ENCODE results near the gene PPP1R14C. TPM values are rescaled to one million over a fixed set of nuclear protein-coding genes. Genes with fewer than 3 reads are reported as not detected.
"Not testable (repeated sequence)": the region's sequence is repeated elsewhere in the genome, so short reads cannot be mapped to it uniquely, and the experiment has no call there.

The PPP1R14C gene
- total RNA-seq, 1 experiment from 2014 or later = not detected

DNA sequence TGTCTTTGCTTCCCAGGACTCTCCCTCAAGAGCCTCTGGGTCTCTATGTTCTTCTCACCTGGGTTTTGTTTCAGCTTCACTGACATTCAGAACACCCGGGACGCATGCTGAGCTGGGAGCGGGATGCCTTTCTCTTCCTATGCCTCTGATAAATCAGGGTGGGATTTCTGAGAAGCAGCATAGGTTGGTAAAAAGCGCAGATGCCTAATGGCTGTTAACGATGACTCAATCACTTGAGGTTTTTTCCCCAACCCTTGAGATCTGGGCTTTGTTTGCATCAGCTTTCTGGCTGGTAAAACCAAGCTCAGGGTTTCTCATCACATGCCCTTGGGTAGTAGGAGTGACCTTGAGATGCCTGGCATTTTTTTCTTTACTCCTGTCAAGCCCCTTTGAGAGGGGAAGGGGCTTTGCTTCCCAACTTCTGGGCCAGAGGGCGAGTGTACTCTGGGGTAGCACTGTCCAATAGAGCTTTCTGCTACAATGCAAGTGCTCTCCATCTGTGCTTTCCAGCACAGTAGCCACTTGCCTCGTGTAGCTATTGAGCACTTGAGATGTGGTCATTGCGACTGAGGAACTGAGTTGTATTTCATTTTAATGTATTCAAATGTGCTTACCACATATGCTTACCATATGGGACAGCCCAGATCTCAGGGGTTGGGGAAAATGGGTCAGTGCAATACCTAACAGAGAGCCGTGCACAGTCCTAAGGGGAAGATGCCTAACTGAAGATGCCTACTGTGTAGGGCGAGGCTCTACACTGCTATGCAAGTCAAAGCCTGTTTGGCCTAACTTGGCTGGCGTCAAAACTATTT is 69.1 kb downstream of the PPP1R14C start:
- DNase-seq (ENCODE audit: extremely low read depth, low read depth) = no peak

DNA sequence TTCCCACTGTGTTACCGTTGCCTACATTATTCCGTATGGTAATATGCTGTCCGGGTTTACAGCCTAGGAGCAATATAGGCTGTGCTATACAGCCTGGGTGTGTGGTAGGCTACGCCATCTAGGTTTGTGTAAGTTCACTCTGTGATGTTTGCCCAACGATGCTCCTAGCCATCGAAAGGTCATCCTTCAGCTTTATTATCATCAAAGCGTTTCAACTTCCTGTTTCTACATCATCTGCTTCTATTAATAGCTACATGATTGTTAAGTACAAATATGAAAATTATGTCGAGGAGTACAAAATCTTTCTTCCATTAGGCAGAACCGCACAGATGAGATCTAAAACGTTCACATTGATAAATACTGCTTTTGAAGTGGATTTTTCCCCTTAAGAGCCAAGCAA is 69.9 kb downstream of the PPP1R14C start:
- DNase-seq (ENCODE audit: extremely low read depth, low read depth) = no peak

DNA sequence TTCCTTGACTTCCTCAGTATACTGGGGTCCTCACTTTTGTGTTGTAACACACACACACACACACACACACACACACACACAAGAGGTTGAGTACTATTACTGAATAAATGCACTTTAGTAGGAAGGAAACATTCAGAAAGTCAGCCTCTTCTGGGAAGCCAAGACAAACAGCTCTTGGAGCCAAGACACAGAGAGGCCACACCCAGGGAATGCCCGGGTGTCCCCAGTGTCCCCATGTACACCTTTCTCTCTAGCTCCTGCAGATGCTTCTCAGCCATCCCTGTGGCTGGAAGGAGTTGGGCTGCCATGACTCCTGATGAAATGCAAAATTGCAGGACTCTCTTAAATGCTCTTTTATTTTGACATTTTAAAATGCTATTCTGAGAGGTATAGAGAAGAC is 70.5 kb downstream of the PPP1R14C start:
- DNase-seq (ENCODE audit: extremely low read depth, low read depth) = no peak

DNA sequence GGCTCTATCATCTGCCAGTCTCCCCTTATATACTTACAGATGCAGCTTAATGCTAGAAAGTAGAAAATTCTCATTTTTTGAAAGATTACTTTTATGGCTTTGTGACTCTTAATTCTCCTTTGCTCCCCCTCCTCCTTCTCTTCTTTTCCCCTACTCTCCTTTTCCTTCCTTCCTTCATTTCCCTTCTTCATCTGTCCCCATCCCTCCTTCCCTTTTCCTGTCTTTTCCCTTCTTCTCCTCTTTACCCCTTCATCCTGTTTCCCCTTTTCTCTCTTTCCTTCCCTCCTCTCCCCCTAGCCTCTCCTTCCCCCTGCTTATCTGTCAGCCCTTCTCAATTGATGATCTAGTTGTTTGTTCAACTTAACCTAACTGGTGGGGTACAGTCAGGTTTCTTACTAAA is 71.5 kb downstream of the PPP1R14C start:
- no peak for DNase-seq (ENCODE audit: extremely low read depth, low read depth)

DNA sequence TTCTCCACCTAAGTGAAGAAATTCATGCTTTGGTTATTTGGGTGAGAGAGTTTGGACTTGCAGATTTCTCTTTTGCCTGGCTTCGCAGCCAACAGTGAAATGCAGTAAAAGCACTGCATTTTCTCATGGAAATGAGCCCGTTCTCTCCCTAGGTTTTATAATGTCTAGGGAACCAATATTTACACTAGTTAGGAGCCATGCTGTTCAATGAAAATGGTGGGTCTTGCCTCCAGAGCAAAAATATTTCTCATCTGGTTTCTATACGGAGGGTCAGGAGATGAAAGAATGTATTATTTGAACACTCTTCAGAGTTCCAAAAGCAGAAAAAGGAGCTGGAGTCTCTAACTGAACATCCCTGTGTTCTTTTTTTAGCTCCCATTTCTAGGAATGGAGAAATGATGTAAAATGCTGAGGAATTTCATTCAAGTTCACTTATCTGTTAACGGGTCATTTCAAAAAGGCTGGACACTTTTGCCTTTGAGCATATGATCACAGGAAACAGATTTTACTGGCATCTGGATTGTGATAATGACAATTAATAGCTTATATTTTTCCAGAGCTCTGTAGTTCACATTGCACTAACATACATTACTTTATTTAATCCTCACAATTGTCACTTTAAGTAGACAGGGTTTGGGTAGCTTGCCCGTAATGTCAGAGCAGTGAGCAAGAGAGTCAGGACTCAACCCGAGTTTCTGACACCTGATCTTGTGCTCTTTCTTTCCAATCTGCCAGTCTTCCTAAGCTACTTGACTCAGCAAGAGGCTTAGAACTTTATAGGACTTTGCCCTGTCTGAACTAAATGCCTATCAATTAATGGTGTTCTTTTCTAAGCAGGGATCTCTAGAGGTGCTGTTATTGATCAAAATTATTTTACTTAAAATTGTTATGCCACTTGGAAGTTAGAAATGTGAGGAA is 78.0 kb downstream of the PPP1R14C start:
- no peak for DNase-seq (ENCODE audit: extremely low read depth, low read depth)

DNA sequence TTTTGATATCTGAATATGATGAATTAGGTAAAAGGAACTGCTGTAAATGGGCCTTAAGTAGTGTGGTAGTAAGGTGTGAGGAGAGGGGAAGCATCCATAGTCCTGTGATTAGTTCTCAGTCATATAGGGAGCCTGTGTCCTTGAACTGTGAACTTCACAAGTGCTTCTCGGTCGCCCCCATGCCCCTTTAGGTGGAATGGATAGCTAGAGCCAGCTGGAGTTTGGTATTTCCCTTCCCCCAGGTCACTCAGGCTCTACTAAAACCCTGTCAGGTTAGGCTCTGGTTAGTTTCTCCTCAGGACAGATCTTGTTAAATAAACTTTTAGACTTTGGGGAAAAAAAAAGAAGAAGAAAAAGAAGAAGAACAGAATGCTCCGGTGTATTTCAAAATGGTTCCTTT is 82.0 kb downstream of the PPP1R14C start:
- no peak for DNase-seq (ENCODE audit: extremely low read depth, low read depth)

DNA sequence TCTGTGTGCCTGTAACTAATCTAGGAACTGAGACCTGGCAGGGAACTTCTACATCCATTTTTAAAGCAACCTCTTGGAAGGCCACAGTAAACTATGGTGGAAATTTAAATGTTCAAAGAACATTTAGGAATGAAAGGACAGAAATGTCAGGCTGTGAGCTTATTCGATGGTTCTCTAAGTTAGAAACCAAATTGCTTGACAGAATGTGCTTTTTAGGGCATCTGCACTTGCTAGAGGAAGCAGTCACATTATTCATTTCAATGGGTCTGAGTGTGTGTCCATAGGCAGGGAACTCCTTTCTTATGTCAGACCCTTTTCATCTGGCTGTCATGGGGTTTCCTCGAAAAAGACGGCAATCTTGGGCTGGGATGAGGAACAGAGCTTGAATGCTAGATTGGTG is 84.4 kb downstream of the PPP1R14C start:
- no peak for DNase-seq (ENCODE audit: extremely low read depth, low read depth)

DNA sequence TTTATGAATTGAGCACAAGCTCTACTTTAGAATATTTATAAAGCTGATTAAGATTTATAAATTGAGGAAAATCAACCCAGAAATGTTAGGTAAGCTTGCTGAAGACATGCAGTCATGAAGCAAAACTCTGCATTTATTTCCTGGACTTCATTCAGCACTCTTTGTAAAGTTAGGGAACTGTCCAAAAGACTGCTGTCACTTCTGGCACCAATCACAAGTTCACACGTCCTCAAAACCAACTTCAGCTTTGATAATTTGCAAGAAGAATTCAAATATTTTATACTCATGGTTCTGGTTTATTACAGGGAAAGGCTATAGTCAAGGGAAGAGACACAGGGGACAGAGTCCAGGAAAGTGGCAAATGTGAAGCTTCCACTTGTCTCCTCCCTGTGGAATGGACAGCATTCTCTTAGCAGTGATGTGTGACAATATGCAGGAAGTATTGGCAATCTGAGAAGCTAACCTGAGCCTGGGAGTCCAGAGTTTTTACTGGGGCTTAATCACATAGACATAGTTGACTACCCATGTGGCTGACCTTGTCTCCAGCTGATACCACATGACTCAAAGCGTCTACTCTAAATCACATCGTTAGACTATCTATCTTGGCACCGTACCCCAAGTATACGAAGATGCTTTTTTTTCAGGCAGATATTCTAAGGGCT is 85.4 kb downstream of the PPP1R14C start:
- no peak for DNase-seq (ENCODE audit: extremely low read depth, low read depth)

DNA sequence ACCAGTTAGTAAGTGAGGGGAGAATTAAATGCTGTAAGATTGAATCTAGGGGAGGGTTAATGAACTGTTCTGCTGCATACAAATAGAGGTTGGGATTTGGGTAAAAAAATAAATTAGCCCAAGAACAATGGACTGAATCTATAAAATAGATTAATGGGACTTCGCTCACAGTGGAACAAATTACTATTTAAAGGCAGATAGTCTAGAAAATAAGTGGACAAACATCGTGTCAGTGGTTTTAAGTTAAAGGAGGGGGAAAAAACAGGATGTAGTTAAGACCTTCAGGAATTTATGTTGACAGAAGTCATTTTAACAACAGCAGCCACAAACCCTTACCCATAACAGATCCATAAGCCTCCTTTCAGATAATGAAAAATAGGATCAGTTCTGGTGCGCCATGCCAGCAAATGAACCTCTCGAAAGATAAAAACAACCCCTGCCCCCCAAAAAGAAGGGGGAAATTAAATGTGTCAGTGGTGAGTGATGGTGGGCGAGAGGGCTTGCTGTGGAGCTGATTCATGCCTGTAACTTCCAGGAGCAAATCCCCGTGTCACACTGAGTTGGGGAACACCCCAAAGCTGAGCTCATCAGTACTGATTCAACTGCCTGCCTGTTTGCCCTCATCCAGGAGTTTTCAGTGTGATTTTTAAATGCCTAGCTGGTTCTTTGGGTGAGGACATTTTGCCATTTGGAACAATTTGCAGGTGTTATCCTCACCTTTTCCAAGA is 86.8 kb downstream of the PPP1R14C start:
- DNase-seq (ENCODE audit: extremely low read depth, low read depth) = no peak

DNA sequence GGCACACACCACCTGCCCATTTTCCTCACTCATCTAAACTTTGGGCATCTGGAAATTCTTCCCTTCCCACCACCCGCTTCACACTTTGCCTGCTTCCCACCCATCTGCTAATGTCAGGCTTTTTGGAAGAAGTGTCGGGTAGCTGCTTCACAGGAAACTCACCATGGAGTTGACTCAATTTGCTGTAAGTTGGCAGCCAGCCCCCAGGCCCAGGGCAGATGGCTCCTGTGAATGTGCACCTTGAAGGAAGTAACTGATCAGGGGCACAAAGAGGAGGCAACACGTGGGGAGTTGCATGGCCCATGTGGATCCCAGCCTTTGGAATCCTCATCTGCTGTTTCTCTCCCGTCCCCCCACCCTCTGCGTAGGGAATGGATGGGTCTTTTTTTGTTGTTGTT is 87.3 kb downstream of the PPP1R14C start:
- DNase-seq (ENCODE audit: extremely low read depth, low read depth) = no peak

DNA sequence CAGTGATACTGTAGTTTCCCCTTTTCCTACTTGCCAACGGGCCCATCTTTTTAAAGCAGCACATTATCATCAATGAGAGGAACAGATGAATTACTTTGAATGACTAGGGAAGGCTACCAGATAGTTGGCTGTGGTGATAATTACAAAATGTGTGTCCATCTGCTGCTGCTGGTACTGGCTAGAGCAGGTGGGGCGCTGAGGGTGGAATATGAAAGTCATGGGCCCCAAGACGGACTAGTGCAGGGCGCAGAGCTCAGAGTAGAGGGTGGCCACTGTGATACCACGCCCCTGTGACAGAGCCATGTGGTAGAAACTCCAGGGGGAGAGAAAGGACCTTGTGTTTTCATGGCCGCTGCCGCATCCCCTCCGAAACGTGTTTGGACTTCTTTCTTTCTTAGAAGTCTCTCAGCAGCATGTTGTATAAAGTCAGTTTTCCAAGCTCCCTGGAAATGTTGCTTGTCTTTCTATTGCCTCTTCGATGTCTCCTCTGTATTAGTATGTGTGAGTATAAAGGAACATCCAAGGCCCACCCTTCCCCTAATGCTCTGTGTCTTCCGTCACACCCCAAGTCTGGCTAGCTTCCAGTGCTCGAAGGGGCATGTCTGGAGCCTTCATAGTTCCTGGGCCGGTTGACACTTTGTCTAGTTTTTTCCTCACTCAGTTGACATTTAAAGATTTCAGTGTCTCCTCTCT is 88.1 kb downstream of the PPP1R14C start:
- DNase-seq (ENCODE audit: extremely low read depth, low read depth) = no peak

DNA sequence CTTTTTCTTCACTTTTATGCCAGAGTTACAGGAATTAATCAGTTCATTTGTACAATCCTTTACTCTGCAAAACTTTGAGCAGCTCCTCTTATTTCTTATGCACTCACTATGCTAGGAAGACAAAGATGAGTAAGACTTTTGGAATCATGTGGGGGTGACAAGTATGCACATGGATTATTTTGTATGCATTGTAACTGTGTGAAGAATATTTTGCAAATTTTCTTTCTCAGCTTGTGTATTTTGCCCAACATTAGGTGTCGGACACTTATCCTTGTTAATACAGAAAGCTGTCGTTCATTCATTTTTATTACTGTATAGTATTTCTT is 88.6 kb downstream of the PPP1R14C start:
- DNase-seq (ENCODE audit: extremely low read depth, low read depth) = no peak

DNA sequence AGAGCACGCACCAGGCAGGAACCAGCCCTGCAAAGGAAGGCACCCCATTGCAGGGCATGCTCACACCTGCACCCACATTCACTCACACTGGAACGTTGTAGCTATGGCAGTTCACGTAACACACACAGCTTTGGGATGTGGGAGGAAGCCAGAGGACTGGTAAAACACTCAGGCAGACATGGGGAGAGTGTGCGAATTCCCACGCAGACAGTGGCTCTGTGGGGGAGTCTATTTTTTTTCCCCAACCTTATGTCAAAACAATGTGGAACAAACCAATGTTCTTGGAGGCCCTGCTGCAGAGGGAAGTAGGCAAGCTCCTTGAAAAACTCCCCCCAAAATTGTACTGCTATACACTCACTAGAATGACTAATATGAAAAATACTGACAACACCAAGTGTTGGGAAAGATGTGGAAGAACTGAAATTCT is 91.0 kb downstream of the PPP1R14C start:
- no peak for DNase-seq (ENCODE audit: extremely low read depth, low read depth)

DNA sequence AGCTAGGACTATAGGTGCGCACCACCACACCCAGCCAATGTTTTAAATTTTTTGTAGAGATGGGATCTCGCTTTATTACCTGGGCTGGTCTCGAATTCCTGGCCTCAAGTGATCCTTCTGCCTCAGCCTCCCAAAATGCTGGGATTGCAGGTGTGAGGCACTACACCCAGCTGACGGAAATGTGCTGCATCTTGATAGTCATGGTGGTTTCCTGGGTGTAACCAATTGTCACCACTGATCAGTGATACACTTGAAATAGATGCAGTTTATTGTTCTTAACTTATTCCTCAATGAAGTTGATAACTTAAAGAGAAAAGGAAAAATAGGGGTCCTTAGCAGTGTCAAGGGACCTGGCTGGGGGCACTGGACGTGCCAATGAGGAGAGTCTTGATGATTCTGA is 92.4 kb downstream of the PPP1R14C start:
- DNase-seq (ENCODE audit: extremely low read depth, low read depth) = no peak

DNA sequence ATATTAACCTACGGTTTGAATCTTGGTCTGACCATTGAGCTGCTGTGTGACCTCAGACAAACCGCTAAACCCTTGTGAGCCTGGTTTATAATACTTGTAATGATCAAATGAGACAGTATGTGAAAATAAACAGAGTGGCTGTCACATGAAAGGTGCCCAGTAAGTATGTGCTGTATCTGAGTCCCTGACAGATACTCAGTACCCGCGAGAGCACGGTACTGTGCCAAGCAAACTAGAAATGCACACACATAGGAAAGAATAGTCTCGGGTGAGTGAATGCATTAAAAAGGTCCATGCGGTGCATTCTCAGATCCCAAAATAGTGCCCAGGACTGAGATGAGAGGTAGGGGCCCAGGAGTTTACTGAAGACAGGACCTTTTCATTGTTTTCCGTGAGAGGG is 93.3 kb downstream of the PPP1R14C start:
- DNase-seq (ENCODE audit: extremely low read depth, low read depth) = no peak

DNA sequence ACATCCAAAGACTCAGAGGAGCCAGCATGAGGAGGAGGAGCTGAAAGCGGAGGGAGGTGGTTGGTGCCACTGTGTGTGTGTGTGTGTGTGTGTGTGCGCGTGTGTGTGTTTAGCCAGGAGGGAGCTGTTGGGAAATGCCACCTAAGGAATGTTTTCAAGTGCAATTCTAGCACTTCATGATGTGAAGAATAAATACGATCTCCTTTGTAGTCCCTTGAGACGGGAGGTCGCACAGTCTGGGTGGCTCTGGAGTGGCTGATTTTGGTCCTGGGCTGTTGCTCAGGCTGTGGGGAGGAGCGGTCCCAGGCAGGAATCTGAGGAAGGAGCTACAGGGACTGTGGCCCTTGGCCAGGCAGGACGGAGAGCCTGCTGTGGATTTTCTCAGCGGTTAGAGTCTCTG is 93.7 kb downstream of the PPP1R14C start:
- no peak for DNase-seq (ENCODE audit: extremely low read depth, low read depth)

DNA sequence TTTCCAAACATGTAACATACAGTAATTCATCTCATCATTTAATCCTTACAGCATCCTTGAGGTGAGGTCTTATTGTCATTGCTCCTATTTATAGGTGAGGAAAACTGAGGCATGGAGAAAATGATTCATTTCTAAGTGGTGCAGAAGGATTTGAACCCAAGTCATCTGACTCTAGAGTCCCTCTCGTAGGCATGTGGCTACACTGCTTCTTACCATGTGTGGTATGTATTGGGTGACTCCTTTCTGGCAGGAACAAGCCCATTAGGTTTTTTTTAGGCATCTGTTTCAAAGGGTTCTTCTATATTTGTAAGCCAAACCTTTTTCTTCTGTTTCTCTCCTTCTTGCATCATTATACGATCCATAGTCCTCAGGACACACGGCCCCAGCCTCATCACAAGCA is 94.8 kb downstream of the PPP1R14C start:
- DNase-seq (ENCODE audit: extremely low read depth, low read depth) = no peak

DNA sequence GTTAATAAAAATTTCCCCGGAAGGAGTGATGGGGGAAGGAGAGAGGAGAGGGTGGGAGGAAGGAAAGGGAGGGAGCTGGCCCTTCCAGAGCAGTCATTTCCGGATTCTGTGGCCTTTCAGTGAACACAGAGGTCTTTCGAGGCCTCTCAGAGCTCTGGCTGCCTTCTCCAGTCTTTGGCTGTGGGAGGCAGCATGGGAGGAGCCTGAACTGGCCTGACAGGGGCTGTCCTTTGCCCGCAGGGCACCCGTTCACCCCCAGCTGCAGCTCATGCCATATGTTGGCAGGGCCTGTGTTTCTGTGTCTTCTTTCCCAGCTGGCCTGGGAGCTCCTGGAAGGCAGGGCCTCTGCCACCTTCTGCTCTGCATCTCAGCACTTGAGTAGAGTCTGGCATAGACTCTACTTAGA is 95.5 kb downstream of the PPP1R14C start:
- no peak for DNase-seq (ENCODE audit: extremely low read depth, low read depth)

DNA sequence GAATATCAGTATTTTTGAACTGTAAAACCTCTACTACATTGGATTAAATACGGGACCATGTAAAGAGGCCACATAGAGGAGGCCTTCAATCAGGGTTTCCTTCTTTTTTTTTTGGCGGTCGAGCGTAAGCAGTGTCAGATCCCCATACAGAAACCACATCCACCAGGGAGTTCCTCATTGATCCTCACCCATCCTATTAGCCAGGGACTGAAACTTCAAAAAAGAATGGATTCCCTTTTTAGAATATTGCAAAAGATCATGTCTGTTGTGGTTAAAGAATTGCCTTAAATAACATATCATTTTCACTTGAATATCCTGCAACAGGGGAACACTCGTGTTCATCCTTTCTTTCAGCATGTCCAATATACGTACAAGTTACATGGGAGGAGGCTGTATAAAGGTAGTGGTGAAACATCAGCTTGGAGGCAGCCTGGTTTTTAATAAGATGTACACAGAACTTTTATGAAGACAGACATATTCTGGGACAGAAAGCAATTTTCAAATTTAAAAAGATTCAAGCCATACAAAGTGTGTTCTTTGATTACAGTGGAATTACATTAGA is 96.1 kb downstream of the PPP1R14C start:
- DNase-seq (ENCODE audit: extremely low read depth, low read depth) = no peak

DNA sequence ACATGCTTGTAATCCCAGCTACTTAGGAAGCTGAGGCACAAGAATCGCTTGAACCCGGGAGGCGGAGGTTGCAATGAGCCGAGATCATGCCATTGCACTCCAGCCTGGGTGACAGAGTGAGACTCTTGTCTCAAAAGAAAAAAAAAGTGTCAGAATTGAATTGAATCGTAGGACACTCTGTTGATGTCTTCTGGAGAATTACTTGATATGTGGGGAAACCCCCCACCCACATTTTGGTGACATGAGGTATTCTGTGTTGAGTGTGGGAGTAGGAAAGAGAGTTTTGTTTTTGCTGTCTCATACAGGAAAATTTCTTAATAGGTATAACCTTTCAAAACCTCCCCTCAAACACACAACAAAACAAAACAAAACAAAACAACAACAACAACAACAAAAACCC is 98.9 kb downstream of the PPP1R14C start:
- not testable (repeated sequence) for DNase-seq (ENCODE audit: extremely low read depth, low read depth)

Data from NCI-H460 (cell line).